ENCODE measurements around the gene CCNK. TPM values are rescaled to one million over a fixed set of nuclear protein-coding genes. Genes with fewer than 3 reads are reported as not detected.
A peak's percentile ranks its signal among the peaks of the same experiment; 100 is the strongest.

Gene CCNK
- total and polyA plus RNA-seq, 2 of the 13 experiments (the other 11 are each of a cell fraction or from before 2014, with no cell fraction given) = 4.9 to 9.7 TPM

- TF ChIP-seq ZNF772 (CRISPR knock-in tag; IDR thresholded peaks at IDR 0.05) = no peak
- TF ChIP-seq XRCC5 (optimal IDR thresholded peaks at IDR 0.05; ENCODE audit: low read length) = peak; percentile 24
- TF ChIP-seq PRDM15 (CRISPR knock-in tag; IDR thresholded peaks at IDR 0.05) = no peak
- TF ChIP-seq TCF12 (IDR thresholded peaks at IDR 0.05) = no peak
- TF ChIP-seq TCF12 (CRISPR knock-in tag; IDR thresholded peaks at IDR 0.05) = no peak
- TF ChIP-seq CTCF (CRISPR knock-in tag; IDR thresholded peaks at IDR 0.05) = peak; percentile 64
- no peak for TF ChIP-seq ZNF510 (CRISPR knock-in tag; IDR thresholded peaks at IDR 0.05; ENCODE audit: low read depth)
These were observed 43.8 kb downstream of the CCNK start (continued) for GRCh38 chr14:99524804-99525698.

Measured in HepG2 (cell line).